ENCODE measurements around the gene FXR1. TPM values are rescaled to one million over a fixed set of nuclear protein-coding genes. Genes with fewer than 3 reads are reported as not detected.

FXR1 gene
- total and polyA plus RNA-seq, 2 of the 13 experiments (the other 11 are each of a cell fraction or from before 2014, with no cell fraction given) = 104 to 132 TPM

- no peak overlapping the region for H3K4me3 ChIP-seq (replicated peaks in 1 of 3; ENCODE audit: insufficient read depth in 1 of 3, low read depth in 2 of 3, low read length in 3 of 3)
- WGBS (ENCODE audit: low lambda C conversion rate) = 97% methylated on average over 1 of the region's 1 CpG
- peaks cover 14 to 42% of the 10 kb centered on the region in 2 experiments for H3K36me3 ChIP-seq (replicated peaks in 1 of 2; ENCODE audit: control insufficient read depth in 1 of 2, insufficient read depth in 2 of 2, low read length in 2 of 2)
- H3K9ac ChIP-seq (ENCODE audit: insufficient read depth, low read depth, low read length) = no peak overlapping the region
- no peak for FAIRE-seq
- ATAC-seq = no peak
- H2AFZ ChIP-seq (ENCODE audit: low read length) = no peak overlapping the region
- POLR2A ChIA-PET = no interaction called here
- TF ChIP-seq WIZ (CRISPR knock-in tag; IDR thresholded peaks at IDR 0.05) = no peak
- TF ChIP-seq ZNF441 (CRISPR knock-in tag; IDR thresholded peaks at IDR 0.05; ENCODE audit: borderline replicate concordance) = no peak
- no peak for TF ChIP-seq SMAD9 (CRISPR knock-in tag; IDR thresholded peaks at IDR 0.05)
- no peak for TF ChIP-seq ZNF737 (CRISPR knock-in tag; IDR thresholded peaks at IDR 0.05; ENCODE audit: borderline replicate concordance)
- peak in 1 of 2 experiments; percentile 74; a peak in 2 of 4 replicates for TF ChIP-seq MAFK (conservative IDR thresholded peaks at IDR 0.05 in 1 of 2, IDR thresholded peaks at IDR 0.05 in 1 of 2; ENCODE audit: low read length in 2 of 2)
- TF ChIP-seq MAFF (IDR thresholded peaks at IDR 0.05; ENCODE audit: low read depth, low read length) = peak; percentile 72
- H4K20me1 ChIP-seq (ENCODE audit: insufficient read depth, low read length) = no peaks in the 10 kb centered on the region
- intact Hi-C loops (cut with micrococcal nuclease; ENCODE audit: unreplicated experiment) = no loop called here
- in situ Hi-C loops (cut with HindIII; ENCODE audit: extremely low pct_ligation_motif_present, low pct_unique_long_range_greater_than_20kb) = no loop called here
- H3K9me3 ChIP-seq (ENCODE audit: low read length) = no peaks in the 10 kb centered on the region
- DNase-seq (ENCODE audit: low spot score) = no peak
- H3K4me1 ChIP-seq (ENCODE audit: insufficient read depth, low read length) = 0 out of 2 replicates have a peak, but pooled peaks cover 2% of the 10 kb centered on the region
- no peak overlapping the region for H3K4me2 ChIP-seq (ENCODE audit: low read depth, low read length)
- no TSS peak for BruUV-seq (replicated peaks)
- H3K79me2 ChIP-seq (ENCODE audit: insufficient read depth, low read length) = no peaks in the 10 kb centered on the region
- H3K27me3 ChIP-seq (ENCODE audit: control insufficient read depth in 1 of 2, insufficient read depth in 2 of 2, low read length in 2 of 2) = no peaks in the 10 kb centered on the region
- CTCF ChIA-PET (ENCODE audit: low intra/inter-chr PET ratio, low total read pairs) = no interaction called here
- H3K27ac ChIP-seq (ENCODE audit: extremely low read length, insufficient read depth, low read length) = no peak overlapping the region
Observed at GRCh38 chr3:180961552-180961951, 49.1 kb downstream of the FXR1 start.

DNA sequence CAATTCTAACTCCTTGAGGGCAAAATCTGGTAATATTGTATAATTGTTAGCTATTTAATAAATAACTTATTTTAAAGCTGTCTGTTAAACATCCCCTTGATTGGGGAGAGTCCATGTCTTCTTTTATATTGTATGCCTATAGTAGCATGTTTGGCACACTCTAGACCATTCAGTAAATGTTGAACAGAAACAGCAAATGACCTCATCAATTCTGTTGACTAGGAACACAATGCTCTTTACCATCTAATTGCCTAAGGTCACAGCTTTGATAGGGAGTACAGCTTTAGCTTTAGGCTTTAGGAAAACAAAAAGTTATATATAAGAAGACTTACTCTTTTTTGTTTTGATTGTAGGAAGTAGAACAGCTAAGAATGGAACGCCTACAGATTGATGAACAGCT is 50.1 kb downstream of the FXR1 start:
- Histone ChIP-seq H3K4me2 (ENCODE audit: low read depth, low read length) (no peak overlapping the region), H3K4me1 (ENCODE audit: insufficient read depth, low read length) (no peaks in the 10 kb centered on the region), H3K9me3 (ENCODE audit: low read length) (no peaks in the 10 kb centered on the region), H3K9ac (ENCODE audit: insufficient read depth, low read depth, low read length) (no peak overlapping the region), H3K27ac (ENCODE audit: extremely low read length, insufficient read depth, low read length) (no peak overlapping the region), H3K27me3 (ENCODE audit: control insufficient read depth in 1 of 2, insufficient read depth in 2 of 2, low read length in 2 of 2) (no peaks in the 10 kb centered on the region), H3K4me3 (replicated peaks in 1 of 3; ENCODE audit: insufficient read depth in 1 of 3, low read depth in 2 of 3, low read length in 3 of 3) (no peak overlapping the region), H4K20me1 (ENCODE audit: insufficient read depth, low read length) (no peaks in the 10 kb centered on the region), H3K36me3 (replicated peaks in 1 of 2; ENCODE audit: control insufficient read depth in 1 of 2, insufficient read depth in 2 of 2, low read length in 2 of 2) (peaks cover 12 to 45% of the 10 kb centered on the region in 2 experiments), H3K79me2 (ENCODE audit: insufficient read depth, low read length) (no peaks in the 10 kb centered on the region), H2AFZ (ENCODE audit: low read length) (no peak overlapping the region)
- no TSS peak for BruUV-seq (replicated peaks)
- intact Hi-C loops (cut with micrococcal nuclease; ENCODE audit: unreplicated experiment) (no loop called here), in situ Hi-C loops (cut with HindIII; ENCODE audit: extremely low pct_ligation_motif_present, low pct_unique_long_range_greater_than_20kb) (no loop called here)
- TF ChIP-seq ZNF678 (CRISPR knock-in tag; IDR thresholded peaks at IDR 0.05) (no peak), GZF1 (CRISPR knock-in tag; IDR thresholded peaks at IDR 0.05) (no peak), ZNF281 (CRISPR knock-in tag; IDR thresholded peaks at IDR 0.05; ENCODE audit: borderline replicate concordance) (no peak), MIER2 (CRISPR knock-in tag; IDR thresholded peaks at IDR 0.05) (no peak), ZBTB14 (CRISPR knock-in tag; IDR thresholded peaks at IDR 0.05) (no peak), BRCA1 (CRISPR knock-in tag; IDR thresholded peaks at IDR 0.05) (no peak), ZSCAN12 (CRISPR knock-in tag; IDR thresholded peaks at IDR 0.05) (no peak), RBM39 (IDR thresholded peaks at IDR 0.05; ENCODE audit: low read depth, low read length, poor library complexity, severe bottlenecking) (no peak), TBX3 (IDR thresholded peaks at IDR 0.05; ENCODE audit: borderline replicate concordance) (no peak), ISX (CRISPR knock-in tag; conservative IDR thresholded peaks at IDR 0.05) (no peak)
- ChIA-PET POLR2A (no interaction called here), CTCF (ENCODE audit: low intra/inter-chr PET ratio, low total read pairs) (no interaction called here)
- 100% methylated on average over 1 of the region's 1 CpG for WGBS (ENCODE audit: low lambda C conversion rate)
- DNase-seq (ENCODE audit: low spot score) (no peak), FAIRE-seq (no peak), ATAC-seq (no peak)
